ENCODE measurements around the gene RNF115.
"Not testable (repeated sequence)": the region's sequence is repeated elsewhere in the genome, so short reads cannot be mapped to it uniquely, and the experiment has no call there.

The RNF115 gene

DNA sequence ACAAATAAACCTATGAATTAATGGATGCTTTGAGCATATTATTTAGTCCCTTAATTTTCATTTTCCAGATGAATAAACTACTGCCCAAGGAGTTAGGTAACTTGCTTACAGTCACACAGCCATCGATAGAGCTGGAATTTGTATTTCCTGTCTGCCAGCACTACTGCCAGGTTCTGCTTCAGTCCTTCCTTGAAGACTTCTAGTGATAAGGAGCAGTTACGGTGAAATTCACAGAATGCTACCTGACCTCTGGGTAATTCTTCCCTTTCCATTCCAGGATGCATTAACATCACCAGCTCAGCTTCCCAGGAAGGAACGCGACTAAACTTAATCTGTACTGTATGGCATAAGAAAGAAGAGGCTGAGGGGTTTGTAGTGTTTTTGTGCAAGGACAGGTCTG lies 93.4 kb downstream of the RNF115 start:
- no peak for DNase-seq (ENCODE audit: low read depth in 3 of 3)

DNA sequence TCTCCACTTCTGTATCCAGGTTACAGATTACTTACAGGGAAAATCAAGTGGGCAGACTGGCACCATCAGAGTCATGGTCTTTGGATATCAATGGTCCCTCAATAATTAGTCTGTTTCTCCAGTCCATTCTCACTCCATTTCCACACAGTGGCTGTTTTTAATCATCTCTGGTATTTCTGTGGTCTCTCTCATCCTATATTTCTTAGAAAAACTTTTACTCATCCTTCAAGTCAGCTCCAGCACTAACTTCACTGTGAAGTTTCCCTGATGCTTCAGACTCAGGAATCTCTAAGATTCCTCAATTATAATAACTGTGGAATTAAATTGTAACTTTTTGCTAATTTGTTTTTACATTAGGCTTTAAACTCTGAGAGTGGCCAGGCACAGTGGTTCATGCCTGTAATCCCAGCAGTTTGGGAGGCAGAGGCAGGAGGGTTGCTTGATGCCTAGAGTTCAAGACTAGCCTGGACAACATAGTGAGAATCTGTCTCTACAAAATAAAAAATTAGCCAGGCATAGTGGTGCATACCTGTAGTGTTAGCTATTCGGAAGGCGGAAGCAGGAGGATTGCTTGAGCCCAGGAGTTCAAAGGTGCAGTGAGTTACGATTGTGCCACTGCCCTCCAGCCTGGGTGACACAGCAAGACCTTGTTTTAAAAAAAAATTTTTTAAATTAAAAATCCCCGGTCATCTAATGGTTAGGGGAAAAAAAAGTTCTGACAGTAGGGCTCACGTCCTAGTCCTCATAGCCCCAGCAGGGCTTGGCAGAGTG lies 94.0 kb downstream of the RNF115 start:
- DNase-seq (ENCODE audit: low read depth in 3 of 3): no peak

DNA sequence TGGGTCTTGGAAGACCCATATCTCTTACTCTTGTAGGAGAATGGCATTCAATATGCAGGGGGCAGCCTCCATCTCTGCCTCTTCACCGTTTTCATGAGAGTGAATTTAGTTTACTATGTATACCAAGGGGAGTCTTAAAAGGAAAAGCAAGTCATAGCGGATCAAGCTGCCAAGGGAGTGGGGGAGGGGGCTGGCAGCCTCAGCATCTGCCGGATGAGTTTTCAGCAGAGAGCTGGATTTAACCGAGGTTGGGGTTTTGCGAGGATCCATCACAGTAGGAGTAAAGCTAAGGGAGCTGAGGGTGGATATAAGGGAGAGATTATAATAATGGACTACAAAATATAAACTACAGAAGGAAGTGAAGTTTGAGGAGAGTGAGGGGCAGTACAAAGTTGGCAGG lies 94.7 kb downstream of the RNF115 start:
- no peak for DNase-seq (ENCODE audit: low read depth in 3 of 3)

DNA sequence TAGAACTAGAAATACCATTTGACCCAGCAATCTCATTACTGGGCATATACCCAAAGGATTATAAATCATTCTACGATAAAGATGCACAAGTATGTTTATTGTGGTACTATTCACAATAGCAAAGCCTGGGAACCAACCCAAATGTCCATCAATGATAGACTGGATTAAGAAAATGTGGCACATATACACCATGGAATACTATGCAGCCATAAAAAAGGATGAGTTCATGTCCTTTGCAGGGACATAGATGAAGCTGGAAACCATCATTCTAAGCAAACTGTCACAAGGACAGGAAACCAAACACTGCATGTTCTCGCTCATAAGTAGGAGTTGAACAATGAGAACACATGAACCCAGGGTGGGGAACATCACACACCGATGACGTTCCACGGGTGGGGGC lies 97.7 kb downstream of the RNF115 start:
- not testable (repeated sequence) for DNase-seq (ENCODE audit: low read depth in 3 of 3)

DNA sequence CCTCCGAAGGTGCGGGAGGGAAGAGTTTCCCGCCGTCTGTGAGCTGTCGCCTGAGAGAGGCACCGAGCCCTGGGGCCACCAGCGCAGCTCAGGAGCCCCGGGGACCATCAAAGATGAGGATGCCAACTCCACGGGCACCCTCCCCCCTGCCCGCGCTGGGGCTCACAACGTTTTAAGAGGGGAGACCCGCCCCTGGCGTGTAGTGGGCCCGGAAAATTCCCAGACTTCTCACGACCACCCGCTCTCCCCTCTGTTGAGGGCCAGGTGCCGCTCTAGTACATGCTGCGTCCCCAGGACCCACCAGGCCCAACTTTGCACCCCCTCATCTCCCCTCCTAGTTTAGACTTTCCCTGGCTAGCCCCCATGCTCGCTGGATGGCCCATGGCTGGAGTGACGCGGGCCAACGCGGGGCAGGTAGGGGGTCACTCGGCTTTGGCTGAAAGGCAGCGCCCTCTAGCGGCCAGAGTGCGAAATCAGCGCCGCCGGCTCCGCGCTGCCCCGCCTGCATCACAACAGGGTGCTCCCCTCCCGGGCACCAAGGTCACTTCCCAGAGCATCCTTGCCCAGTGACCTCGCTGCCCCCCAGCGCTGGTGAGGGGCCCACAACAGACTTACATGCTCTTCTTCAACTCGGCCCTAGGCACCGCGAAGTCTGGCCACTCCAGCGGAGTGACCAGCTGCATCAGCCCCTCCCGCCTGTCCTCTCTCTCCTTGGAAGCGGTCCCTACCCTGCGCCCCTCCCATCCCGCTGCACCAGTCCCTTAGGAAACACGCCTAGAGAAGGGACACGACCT lies 102.8 kb downstream of the RNF115 start:
- peak; percentile 34 to 63 (median 54) for DNase-seq (ENCODE audit: low read depth in 3 of 3)

DNA sequence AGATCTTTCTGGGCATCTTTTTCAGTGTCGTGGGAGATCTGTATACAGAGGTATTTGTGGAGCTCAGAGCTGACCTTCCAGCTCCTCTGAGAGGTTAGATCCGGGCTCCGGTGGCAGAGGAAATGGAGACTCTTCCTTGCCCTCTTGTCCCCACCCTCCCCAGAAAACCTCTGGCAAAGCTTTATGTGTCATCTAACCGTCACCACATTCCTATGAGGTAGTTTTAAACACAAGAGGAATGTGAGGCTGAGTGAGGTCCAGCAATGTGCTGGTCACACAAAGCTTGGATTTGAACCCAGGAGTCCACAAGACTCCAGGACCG lies 103.4 kb downstream of the RNF115 start:
- no peak for DNase-seq (ENCODE audit: low read depth in 3 of 3)

DNA sequence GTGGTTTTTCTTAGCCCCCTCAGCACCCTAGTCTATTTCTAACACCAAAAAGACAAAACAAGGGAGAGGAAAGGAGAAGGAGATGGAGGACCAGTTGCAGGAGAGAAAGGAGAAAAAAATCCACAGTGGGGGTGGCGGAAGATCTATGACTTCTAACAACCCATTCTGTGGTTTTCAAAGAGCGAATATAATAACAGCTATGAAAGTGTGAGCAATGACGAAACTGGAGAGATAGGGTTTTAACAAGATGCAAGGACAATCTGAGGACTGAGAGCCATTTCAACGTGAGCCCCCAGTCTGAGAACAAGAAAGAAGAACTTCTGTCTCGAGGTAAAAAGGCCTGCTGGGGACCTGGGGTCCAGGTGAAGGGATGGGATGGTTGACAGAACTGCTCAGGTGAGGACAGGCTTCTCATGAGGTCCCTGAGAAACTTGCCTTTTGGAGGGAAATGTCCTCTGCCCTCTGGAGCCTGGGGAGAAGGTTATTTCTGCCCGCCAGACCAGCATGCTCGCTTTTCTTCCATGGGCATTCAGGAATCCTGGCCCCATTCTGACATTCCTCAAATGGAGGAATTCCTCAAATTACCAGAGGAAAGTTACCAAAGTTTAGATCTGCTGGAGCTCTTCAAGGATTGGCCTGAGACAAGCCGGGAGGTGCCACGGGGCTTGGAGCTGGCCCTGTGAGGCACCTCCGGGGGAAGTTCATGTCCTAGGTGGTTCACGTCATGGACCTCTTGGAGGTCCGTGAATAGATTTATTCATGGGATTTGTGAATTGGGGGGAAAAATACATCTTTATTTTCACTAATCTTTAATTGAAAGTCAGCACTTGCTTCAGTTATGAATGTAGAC lies 104.4 kb downstream of the RNF115 start, which contains the start of gene CD160:
Gene CD160 (plus strand): TSS at position 270 of the 850 bp plus-strand sequence. CDS start 8,829 bp downstream, outside the sequence.
- no peak for DNase-seq (ENCODE audit: low read depth in 3 of 3)

DNA sequence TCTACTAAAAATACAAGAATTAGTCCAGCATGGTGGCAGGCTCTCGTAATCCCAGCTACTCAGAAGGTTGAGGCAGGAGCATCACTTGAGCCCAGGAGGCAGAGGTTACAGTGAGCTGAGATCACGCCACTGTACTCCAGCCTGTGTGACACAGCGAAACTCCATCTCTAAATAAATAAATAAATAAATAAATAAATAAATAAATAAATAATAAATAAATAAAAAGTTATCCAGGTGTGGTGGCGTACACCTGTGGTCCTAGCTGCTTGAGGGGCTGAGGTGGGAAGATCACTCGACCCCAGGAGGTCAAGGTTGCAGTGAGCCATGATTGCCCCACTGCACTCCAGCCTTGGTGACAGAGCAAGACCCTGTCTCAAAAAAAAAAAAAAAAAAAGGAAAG lies 105.4 kb downstream of the RNF115 start:
- DNase-seq (ENCODE audit: low read depth in 3 of 3): not testable (repeated sequence)

DNA sequence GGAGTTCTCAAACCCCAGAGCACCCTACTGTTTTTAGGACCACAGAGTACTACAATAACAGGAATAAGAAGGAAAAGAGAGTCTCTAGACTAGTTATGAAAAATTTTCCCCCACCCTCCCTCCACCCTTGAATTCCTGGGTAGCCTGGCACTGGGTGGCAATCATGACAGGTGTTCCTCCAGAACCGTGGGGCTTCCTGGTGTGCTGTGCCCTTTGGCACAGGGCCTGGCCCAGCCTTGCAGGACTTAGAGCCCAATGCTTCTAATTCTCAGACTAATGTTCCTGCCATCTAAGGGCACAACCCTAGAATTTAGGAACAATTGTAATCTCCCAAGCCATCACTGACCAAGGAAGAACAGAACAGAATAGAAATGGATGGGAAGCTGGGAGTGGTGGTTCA lies 106.1 kb downstream of the RNF115 start:
- no peak for DNase-seq (ENCODE audit: low read depth in 3 of 3)

DNA sequence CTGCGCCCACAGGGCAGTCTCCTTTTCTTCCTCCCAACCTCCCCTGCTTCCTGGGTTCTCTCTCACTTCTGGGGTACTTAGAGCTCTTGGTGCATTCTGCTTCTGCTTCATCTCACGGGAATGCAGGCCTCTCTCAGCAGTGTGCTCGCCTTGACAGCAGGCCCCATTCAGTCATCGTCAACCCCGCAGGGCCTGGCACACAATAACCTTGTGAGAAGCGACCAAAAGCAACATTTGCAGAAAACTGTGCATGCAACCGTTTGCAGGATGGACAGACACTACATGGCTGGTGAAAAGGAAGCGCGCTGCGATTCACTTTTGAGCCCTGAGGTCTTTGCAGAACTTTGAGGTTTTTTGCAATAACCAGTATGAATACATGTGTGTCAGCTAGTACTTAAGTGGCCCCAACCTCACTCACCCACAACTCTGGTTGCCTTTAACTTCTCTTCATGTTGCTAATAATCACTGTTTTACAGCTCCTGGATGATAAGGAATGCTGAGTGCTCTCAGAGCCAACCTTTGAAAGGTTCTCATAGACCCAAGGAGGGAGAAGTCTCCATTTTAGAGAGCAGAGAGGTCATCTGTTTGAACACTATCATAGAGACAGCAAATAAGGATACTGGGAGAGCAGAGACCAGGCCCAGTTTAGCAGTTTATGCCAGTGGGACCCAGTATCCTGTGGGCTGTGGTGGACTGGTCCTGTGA lies 107.1 kb downstream of the RNF115 start:
- no peak for DNase-seq (ENCODE audit: low read depth in 3 of 3)

DNA sequence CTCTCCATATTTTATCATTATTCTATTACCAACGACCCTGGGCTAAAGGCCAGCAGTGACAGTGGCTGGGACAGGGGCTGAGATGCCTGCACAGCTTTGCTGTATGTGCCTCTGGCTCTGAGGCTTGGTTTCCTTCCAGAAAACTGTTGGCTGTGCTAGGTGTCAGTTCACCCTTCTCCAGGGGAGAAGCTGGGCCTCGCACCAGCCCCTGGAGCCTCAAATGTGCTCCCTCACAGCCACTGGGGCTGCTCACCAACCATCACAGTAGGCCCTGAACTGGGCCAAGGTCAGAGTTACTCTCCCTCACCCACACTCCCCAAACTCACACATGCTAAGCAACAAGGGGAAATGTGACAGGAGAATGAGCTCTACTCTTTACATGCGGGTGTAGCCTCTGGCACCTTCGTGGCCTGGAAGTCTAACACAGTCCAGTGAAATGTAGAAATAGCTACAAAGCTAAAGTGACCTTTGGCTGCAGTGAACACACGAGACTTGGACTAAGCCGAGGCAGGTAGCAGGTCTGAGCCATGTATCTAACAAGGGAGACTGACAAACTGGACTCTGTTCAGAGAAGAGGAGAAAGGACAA lies 109.3 kb downstream of the RNF115 start:
- no peak for DNase-seq (ENCODE audit: low read depth in 3 of 3)

DNA sequence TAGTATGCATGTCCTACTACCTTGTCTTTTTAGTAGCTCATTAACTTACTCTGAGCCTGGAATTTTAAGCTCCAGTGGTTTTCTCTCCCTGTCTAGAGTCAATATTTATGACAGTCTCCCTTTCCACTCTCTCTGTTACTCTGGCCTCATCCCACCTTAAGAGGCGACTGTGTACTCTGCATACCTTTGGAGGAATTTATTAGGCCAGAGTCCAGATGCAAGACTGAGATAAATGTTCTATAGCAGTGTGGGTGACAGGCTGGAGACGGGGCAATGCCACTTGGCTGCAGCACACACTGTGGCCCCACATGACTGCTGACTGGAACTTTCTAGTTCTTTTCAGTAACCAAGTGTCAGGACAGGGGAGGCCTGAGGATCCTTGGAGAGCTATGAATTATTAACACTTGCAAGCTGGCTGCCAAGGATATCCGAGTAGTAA lies 112.7 kb downstream of the RNF115 start:
- no peak for DNase-seq (ENCODE audit: low read depth in 3 of 3)

DNA sequence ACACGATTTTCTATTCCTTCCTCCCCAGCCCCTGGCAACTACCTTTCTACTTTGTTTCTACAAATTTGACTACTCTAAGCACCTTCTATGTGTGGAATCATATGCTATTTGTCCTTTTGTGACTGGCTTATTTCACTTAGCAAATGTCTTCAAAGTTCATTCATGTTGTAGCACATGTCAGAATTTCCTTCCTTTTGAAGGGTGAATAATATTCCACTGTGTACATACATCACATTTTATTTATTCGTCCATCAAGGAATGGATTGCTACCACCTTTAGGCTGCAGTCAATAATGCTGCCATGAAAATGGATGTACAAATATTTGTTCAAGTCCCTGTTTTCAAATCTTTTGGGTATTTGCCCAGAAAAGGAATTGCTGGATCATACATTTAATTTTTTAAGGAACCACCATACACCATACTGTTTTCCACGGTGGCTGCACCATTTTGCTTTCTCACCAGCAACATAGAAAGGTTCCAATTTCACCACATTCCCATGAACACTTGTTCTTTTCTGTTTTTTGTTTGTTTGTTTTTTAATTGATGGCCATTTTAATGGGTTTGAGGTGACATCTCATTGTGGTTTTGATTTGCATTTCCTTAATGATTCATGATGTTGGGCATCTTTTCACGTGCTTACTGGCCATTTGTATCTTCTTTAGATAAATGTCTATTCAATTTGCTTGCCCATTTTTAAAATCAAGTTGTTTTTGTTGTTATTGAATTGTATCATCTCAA lies 113.4 kb downstream of the RNF115 start:
- DNase-seq (ENCODE audit: low read depth in 3 of 3): no peak

DNA sequence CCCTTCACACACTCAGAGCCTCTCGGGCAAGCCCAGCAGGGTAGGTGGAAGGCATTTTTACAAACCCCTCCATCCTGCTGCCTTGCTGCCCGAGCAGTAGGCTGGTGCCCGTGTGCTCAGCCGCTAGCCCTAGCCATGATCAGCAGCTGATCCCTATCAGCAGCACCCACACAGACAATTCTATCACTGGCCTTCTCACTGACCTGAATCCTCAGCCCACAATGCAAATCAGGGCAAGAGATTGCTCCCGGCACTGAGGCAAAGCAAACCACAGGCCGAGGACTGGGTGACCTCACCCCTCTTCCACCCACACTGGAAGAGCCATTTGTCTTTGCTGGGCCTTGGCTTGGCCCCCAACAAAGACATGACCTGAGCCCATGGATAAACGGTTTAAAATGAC lies 115.8 kb downstream of the RNF115 start:
- DNase-seq (ENCODE audit: low read depth in 3 of 3): no peak

DNA sequence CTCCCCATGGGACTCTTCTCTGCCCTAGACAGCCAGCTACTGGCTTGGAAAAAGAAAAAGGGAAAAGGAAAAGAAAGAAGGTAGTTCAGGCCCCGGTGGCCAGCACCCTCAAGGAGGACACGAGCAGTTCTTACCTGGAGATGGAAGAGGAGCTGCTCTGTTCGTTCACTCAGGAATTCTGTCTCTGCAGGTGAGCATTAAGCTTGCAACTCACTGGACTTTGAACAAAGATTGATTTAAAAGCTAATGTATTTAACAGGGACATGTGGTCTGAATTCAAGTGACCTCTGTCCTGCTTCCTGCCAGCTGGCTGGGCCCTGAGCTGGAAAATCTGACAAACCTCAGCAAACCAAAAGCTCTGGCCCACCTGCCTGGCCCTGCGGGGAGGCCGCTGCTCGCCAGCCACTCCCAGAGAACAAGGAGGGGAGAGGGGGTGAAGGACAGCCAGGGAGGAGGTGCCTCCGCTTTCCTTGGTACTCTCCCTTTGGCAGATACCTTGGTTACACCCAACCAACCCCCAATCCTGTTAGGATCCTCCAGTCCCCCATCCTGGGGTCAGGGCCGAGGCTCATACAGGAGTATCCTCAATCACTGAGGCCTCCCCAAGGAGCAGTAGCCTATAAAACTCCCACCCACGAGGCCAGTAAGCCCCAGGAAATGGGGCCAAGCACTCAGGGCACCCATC lies 116.6 kb downstream of the RNF115 start, which contains the start of gene PDZK1:
Gene PDZK1 (minus strand): TSS at position 186 of the 685 bp plus-strand sequence. CDS start 19,347 bp downstream, outside the sequence.
- no peak for DNase-seq (ENCODE audit: low read depth in 3 of 3)

DNA sequence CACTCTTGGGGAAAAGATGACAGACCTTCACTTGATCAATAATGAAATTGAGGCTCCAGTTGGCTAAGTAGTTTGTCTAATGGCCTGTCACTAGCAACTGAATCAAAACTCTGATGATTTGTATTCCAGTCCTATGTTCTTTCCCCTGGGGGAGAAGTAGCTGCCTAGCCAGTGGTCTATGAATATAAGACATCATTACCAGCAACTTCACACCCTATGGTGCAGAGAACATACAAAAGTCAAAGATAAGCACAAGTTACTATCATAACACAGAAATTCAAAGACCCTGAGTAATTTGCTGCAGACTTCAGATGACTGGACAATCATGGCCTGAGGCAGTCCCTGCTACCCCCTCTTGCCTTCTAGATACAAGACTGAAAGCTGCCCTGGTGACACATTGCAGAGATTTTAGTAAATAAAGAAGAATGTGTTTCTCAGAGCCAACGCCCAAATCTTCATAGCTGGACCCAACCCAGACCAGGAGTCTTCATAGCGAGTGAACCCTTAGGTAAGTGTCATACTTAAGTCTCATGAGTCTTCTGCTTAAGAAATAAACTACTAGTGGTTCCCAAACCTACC lies 117.7 kb downstream of the RNF115 start:
- DNase-seq (ENCODE audit: low read depth in 3 of 3): no peak

DNA sequence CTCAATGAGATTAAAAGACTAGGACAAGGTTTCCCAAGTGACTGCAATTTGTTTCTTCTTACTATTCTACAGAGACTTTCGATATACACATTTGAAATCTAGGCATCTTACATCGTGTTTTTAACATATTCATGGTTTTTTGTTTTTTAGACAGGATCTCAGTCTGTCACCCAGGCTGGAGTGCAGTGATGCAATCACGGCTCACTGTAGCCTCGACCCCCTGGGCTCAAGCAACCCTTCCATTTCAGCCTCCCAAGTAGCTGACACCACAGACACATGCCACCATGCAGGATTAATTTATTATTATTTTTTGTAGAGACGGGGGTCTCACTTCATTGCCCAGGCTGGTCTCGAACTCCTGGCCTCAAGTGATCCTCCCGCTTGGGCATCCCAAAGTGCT lies 118.3 kb downstream of the RNF115 start:
- DNase-seq (ENCODE audit: low read depth in 3 of 3): no peak

DNA sequence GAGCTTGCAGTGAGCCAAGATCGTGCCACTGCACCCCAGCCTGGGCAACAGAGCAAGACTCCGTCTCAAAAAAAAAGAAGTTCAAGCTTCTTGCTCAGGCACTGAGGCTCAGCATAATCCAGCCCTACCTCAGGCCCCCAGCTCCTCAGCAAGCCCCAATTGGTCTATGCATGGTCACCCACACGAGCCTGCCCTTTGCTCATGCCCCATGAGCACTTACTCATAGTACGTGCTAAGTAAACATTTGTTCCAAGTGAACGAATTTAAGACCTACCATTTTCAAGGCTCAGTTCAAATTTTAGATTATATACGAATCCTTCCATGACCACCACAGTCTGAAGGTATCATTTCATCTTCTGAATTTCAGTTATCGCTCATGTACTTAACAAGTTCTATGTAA lies 121.1 kb downstream of the RNF115 start:
- no peak for DNase-seq (ENCODE audit: low read depth in 3 of 3)

DNA sequence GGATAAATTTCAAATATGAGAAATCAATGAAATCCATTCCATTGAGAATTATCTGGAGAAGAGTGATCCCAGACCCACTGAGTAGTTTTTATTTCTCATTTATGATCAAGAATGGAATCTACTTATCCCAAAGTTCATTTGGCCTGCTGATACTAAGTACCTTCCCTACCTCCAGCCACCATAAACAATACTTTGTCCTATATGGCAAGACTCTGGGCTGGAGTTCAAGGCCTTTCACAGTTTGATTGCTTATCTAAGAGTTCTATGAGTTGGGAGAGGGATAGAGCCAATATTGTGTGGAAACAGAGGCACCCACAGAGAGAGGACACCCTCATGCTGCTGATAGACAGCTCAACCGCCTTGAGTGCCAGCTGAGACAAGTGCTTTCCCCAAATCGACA lies 121.8 kb downstream of the RNF115 start:
- no peak for DNase-seq (ENCODE audit: low read depth in 3 of 3)

Measured in stimulated activated CD4-positive, alpha-beta T cell treated with anti-CD3 and anti-CD28 coated beads, TNF-alpha, amount 100 ng/mL, for 48 hours (primary cell).